ENCODE results near the gene YES1.

Gene YES1

GRCh38 chr18:741931-742512 lies 70.0 kb downstream of the YES1 start:
- H2BK12ac ChIP-seq (ENCODE audit: low read length) = no peak overlapping the region
- H3K27ac ChIP-seq (replicated peaks; ENCODE audit: low read length) = no peak overlapping the region
- H2BK5ac ChIP-seq (ENCODE audit: low read length) = no peak overlapping the region
- no peak overlapping the region for H3K23ac ChIP-seq (ENCODE audit: low read depth, low read length, poor library complexity)
- no peaks in the 10 kb centered on the region for H3K4me1 ChIP-seq (ENCODE audit: control insufficient read depth in 2 of 2, insufficient read depth in 1 of 2, low read depth in 1 of 2, low read length in 2 of 2)
- H3K27me3 ChIP-seq (ENCODE audit: control insufficient read depth in 3 of 3, insufficient read depth in 3 of 3, low read depth in 1 of 3, low read length in 3 of 3) = no peaks in the 10 kb centered on the region
- H3K9me3 ChIP-seq (replicated peaks in 1 of 2; ENCODE audit: control insufficient read depth in 2 of 2, insufficient read depth in 1 of 2, low read depth in 1 of 2, low read length in 2 of 2) = no peaks in the 10 kb centered on the region
- H3K4me3 ChIP-seq (ENCODE audit: low read length in 2 of 2) = no peak overlapping the region
- no peak overlapping the region for H2BK15ac ChIP-seq (ENCODE audit: low read length)
- no peak overlapping the region for H4K91ac ChIP-seq (ENCODE audit: low read depth, low read length, poor library complexity)
- H2AK5ac ChIP-seq (ENCODE audit: low read depth, low read length) = no peak overlapping the region
- no peak overlapping the region for H4K8ac ChIP-seq (ENCODE audit: low read depth, low read length)
- no peak overlapping the region for H2BK120ac ChIP-seq (ENCODE audit: low read depth, low read length)
- peaks cover 18 to 83% of the 10 kb centered on the region in 2 donors for H3K36me3 ChIP-seq (replicated peaks in 1 of 2; ENCODE audit: control insufficient read depth in 2 of 2, insufficient read depth in 2 of 2, low read length in 2 of 2)
- H3K18ac ChIP-seq (ENCODE audit: low read length) = no peak overlapping the region
- no peak overlapping the region for H3K14ac ChIP-seq (ENCODE audit: low read length)
- no peaks in the 10 kb centered on the region for H3K79me1 ChIP-seq (ENCODE audit: low read depth, low read length)
- no peak overlapping the region for H2AFZ ChIP-seq (ENCODE audit: low read length)
- DNase-seq (ENCODE audit: low spot score) = no peak
- no peak overlapping the region for H3K4me2 ChIP-seq (ENCODE audit: insufficient read depth, low read length, poor library complexity, severe bottlenecking)
- no peak overlapping the region for H3K4ac ChIP-seq (ENCODE audit: low read length)
- H3K9ac ChIP-seq (ENCODE audit: low read depth, low read length, poor library complexity) = no peak overlapping the region

- H4K8ac ChIP-seq (ENCODE audit: low read depth, low read length) = no peak overlapping the region
- no peak overlapping the region for H3K18ac ChIP-seq (ENCODE audit: low read length)
- H4K91ac ChIP-seq (ENCODE audit: low read depth, low read length, poor library complexity) = no peak overlapping the region
- WGBS, 2 donors (ENCODE audit: extremely low coverage in 2 of 2, insufficient read length in 2 of 2, insufficient replicate concordance in 1 of 2) = no CpG with 5 or more reads among the region's 3 CpGs
- no peak overlapping the region for H3K14ac ChIP-seq (ENCODE audit: low read length)
- no peak overlapping the region for H3K23ac ChIP-seq (ENCODE audit: low read depth, low read length, poor library complexity)
- H3K27ac ChIP-seq (replicated peaks; ENCODE audit: low read length) = no peak overlapping the region
- no peak overlapping the region for H2BK120ac ChIP-seq (ENCODE audit: low read depth, low read length)
- no peaks in the 10 kb centered on the region for H3K27me3 ChIP-seq (ENCODE audit: control insufficient read depth in 3 of 3, insufficient read depth in 3 of 3, low read depth in 1 of 3, low read length in 3 of 3)
- H3K4me3 ChIP-seq (ENCODE audit: low read length in 2 of 2) = no peak overlapping the region
- H2BK5ac ChIP-seq (ENCODE audit: low read length) = no peak overlapping the region
- no peak for DNase-seq (ENCODE audit: low spot score)
- H2AK5ac ChIP-seq (ENCODE audit: low read depth, low read length) = no peak overlapping the region
- H3K4me1 ChIP-seq (ENCODE audit: control insufficient read depth in 2 of 2, insufficient read depth in 1 of 2, low read depth in 1 of 2, low read length in 2 of 2) = no peaks in the 10 kb centered on the region
- H2AFZ ChIP-seq (ENCODE audit: low read length) = no peak overlapping the region
- peaks cover 1% of the 10 kb centered on the region for H3K79me1 ChIP-seq (ENCODE audit: low read depth, low read length)
- no peak overlapping the region for H3K4ac ChIP-seq (ENCODE audit: low read length)
- no peak overlapping the region for H3K9ac ChIP-seq (ENCODE audit: low read depth, low read length, poor library complexity)
- H2BK12ac ChIP-seq (ENCODE audit: low read length) = no peak overlapping the region
- no peaks in the 10 kb centered on the region for H3K9me3 ChIP-seq (replicated peaks in 1 of 2; ENCODE audit: control insufficient read depth in 2 of 2, insufficient read depth in 1 of 2, low read depth in 1 of 2, low read length in 2 of 2)
- H3K36me3 ChIP-seq (replicated peaks in 1 of 2; ENCODE audit: control insufficient read depth in 2 of 2, insufficient read depth in 2 of 2, low read length in 2 of 2) = peaks cover 6 to 67% of the 10 kb centered on the region in 2 donors
- no peak overlapping the region for H2BK15ac ChIP-seq (ENCODE audit: low read length)
- no peak overlapping the region for H3K4me2 ChIP-seq (ENCODE audit: insufficient read depth, low read length, poor library complexity, severe bottlenecking)
Observed at GRCh38 chr18:732371-732770, 79.7 kb downstream of the YES1 start.

- Histone ChIP-seq H2BK12ac (ENCODE audit: low read length) (no peak overlapping the region), H3K27ac (replicated peaks; ENCODE audit: low read length) (no peak overlapping the region), H2BK5ac (ENCODE audit: low read length) (no peak overlapping the region), H3K4me3 (ENCODE audit: low read length in 2 of 2) (no peak overlapping the region), H3K18ac (ENCODE audit: low read length) (no peak overlapping the region), H2BK120ac (ENCODE audit: low read depth, low read length) (no peak overlapping the region), H2AFZ (ENCODE audit: low read length) (no peak overlapping the region), H3K79me1 (ENCODE audit: low read depth, low read length) (peaks cover under 1% of the 10 kb centered on the region), H3K27me3 (ENCODE audit: control insufficient read depth in 3 of 3, insufficient read depth in 3 of 3, low read depth in 1 of 3, low read length in 3 of 3) (no peaks in the 10 kb centered on the region), H2AK5ac (ENCODE audit: low read depth, low read length) (no peak overlapping the region), H3K4me2 (ENCODE audit: insufficient read depth, low read length, poor library complexity, severe bottlenecking) (no peak overlapping the region), H3K36me3 (replicated peaks in 1 of 2; ENCODE audit: control insufficient read depth in 2 of 2, insufficient read depth in 2 of 2, low read length in 2 of 2) (peaks cover 5 to 59% of the 10 kb centered on the region in 2 donors), H3K4me1 (ENCODE audit: control insufficient read depth in 2 of 2, insufficient read depth in 1 of 2, low read depth in 1 of 2, low read length in 2 of 2) (no peaks in the 10 kb centered on the region), H4K8ac (ENCODE audit: low read depth, low read length) (no peak overlapping the region), H3K9me3 (replicated peaks in 1 of 2; ENCODE audit: control insufficient read depth in 2 of 2, insufficient read depth in 1 of 2, low read depth in 1 of 2, low read length in 2 of 2) (no peaks in the 10 kb centered on the region), H2BK15ac (ENCODE audit: low read length) (no peak overlapping the region), H3K23ac (ENCODE audit: low read depth, low read length, poor library complexity) (no peak overlapping the region), H3K4ac (ENCODE audit: low read length) (no peak overlapping the region), H4K91ac (ENCODE audit: low read depth, low read length, poor library complexity) (no peak overlapping the region), H3K9ac (ENCODE audit: low read depth, low read length, poor library complexity) (no peak overlapping the region), H3K14ac (ENCODE audit: low read length) (no peak overlapping the region)
- no peak for DNase-seq (ENCODE audit: low spot score)
Observed at GRCh38 chr18:731185-731584, 80.9 kb downstream of the YES1 start.

- Histone ChIP-seq H3K4me1 (ENCODE audit: control insufficient read depth in 2 of 2, insufficient read depth in 1 of 2, low read depth in 1 of 2, low read length in 2 of 2) (no peaks in the 10 kb centered on the region), H3K18ac (ENCODE audit: low read length) (no peak overlapping the region), H3K4me2 (ENCODE audit: insufficient read depth, low read length, poor library complexity, severe bottlenecking) (no peak overlapping the region), H3K9ac (ENCODE audit: low read depth, low read length, poor library complexity) (no peak overlapping the region), H3K4me3 (ENCODE audit: low read length in 2 of 2) (no peak overlapping the region), H3K4ac (ENCODE audit: low read length) (no peak overlapping the region), H3K23ac (ENCODE audit: low read depth, low read length, poor library complexity) (no peak overlapping the region), H3K79me1 (ENCODE audit: low read depth, low read length) (no peaks in the 10 kb centered on the region), H2BK12ac (ENCODE audit: low read length) (no peak overlapping the region), H4K91ac (ENCODE audit: low read depth, low read length, poor library complexity) (no peak overlapping the region), H2BK5ac (ENCODE audit: low read length) (no peak overlapping the region), H3K9me3 (replicated peaks in 1 of 2; ENCODE audit: control insufficient read depth in 2 of 2, insufficient read depth in 1 of 2, low read depth in 1 of 2, low read length in 2 of 2) (no peaks in the 10 kb centered on the region), H2AFZ (ENCODE audit: low read length) (no peak overlapping the region), H3K36me3 (replicated peaks in 1 of 2; ENCODE audit: control insufficient read depth in 2 of 2, insufficient read depth in 2 of 2, low read length in 2 of 2) (peaks cover 2 to 57% of the 10 kb centered on the region in 2 donors), H3K14ac (ENCODE audit: low read length) (no peak overlapping the region), H3K27me3 (ENCODE audit: control insufficient read depth in 3 of 3, insufficient read depth in 3 of 3, low read depth in 1 of 3, low read length in 3 of 3) (no peaks in the 10 kb centered on the region), H4K8ac (ENCODE audit: low read depth, low read length) (no peak overlapping the region), H2AK5ac (ENCODE audit: low read depth, low read length) (no peak overlapping the region), H2BK15ac (ENCODE audit: low read length) (no peak overlapping the region), H3K27ac (replicated peaks; ENCODE audit: low read length) (no peak overlapping the region), H2BK120ac (ENCODE audit: low read depth, low read length) (no peak overlapping the region)
- no peak for DNase-seq (ENCODE audit: low spot score)
Observed at GRCh38 chr18:730692-731091, 81.3 kb downstream of the YES1 start.

All from neuronal stem cell (in vitro differentiated cells).